Endothelial cell (in vitro differentiated cells): ENCODE data around the gene CDKN1C. TPM values are rescaled to one million over a fixed set of nuclear protein-coding genes. Genes with fewer than 3 reads are reported as not detected.

Experiments
- DNase-seq: peaks from one replicate; pipeline ENCODE4 v3.0.0; 2021; ENCODE audit warnings: low spot score
- H3K27ac Mint-ChIP-seq: one replicate; pipeline ENCODE4 v1.8.0; 2021; ENCODE audit warnings: mixed read lengths, inconsistent platforms; ENCODE audit not compliant: unreplicated experiment
- H3K27me3 Mint-ChIP-seq: one replicate; pipeline ENCODE4 v1.8.0; 2021; ENCODE audit warnings: mild to moderate bottlenecking, moderate library complexity, mixed read lengths, inconsistent platforms; ENCODE audit not compliant: unreplicated experiment
- H3K36me3 Mint-ChIP-seq: one replicate; pipeline ENCODE4 v1.8.0; 2021; ENCODE audit warnings: mild to moderate bottlenecking, low read depth, mixed read lengths, inconsistent platforms; ENCODE audit not compliant: unreplicated experiment
- H3K4me1 Mint-ChIP-seq: one replicate; pipeline ENCODE4 v1.8.0; 2021; ENCODE audit warnings: mild to moderate bottlenecking, mixed read lengths, inconsistent platforms; ENCODE audit not compliant: unreplicated experiment
- H3K4me3 Mint-ChIP-seq: one replicate; pipeline ENCODE4 v1.8.0; 2021; ENCODE audit warnings: mild to moderate bottlenecking, mixed read lengths, inconsistent platforms; ENCODE audit not compliant: unreplicated experiment
- H3K9me3 Mint-ChIP-seq: one replicate; pipeline ENCODE4 v1.8.0; 2021; ENCODE audit warnings: mixed read lengths, inconsistent platforms; ENCODE audit not compliant: unreplicated experiment
- CTCF ChIP-seq: fragments of 200-600 bp; sonication (generic); IDR thresholded peaks from one replicate; pipeline ENCODE4 v1.5.0; 2021; ENCODE audit warnings: antibody characterized with exemption; ENCODE audit not compliant: unreplicated experiment
- total RNA-seq: library from RNA; stranded (reverse); fragmentation: NEBNext Ultra II Directional; extraction: Animal tissue kit (Norgen Biotek cat#: 25700); gene quantifications from one replicate; pipeline ENCODE4 v1.2.1, GENCODE V29; 2021; ENCODE audit not compliant: unreplicated experiment

CDKN1C gene
- total RNA-seq, 1 donor from 2014 or later = 25.3 TPM

GRCh38 chr11:2846056-2846455 lies 39.5 kb downstream of the CDKN1C start:
- no peak overlapping the region for H3K4me3 Mint-ChIP-seq
- no peaks in the 10 kb centered on the region for H3K9me3 Mint-ChIP-seq
- H3K36me3 Mint-ChIP-seq = peaks cover 4% of the 10 kb centered on the region
- peaks cover 11% of the 10 kb centered on the region for H3K27me3 Mint-ChIP-seq
- no peak for TF ChIP-seq CTCF
- no peak for DNase-seq
- H3K4me1 Mint-ChIP-seq = no peaks in the 10 kb centered on the region
- no peak overlapping the region for H3K27ac Mint-ChIP-seq

GRCh38 chr11:2844996-2845395 lies 40.6 kb downstream of the CDKN1C start:
- peaks cover 11% of the 10 kb centered on the region for H3K27me3 Mint-ChIP-seq
- H3K27ac Mint-ChIP-seq = no peak overlapping the region
- no peaks in the 10 kb centered on the region for H3K9me3 Mint-ChIP-seq
- H3K36me3 Mint-ChIP-seq = peaks cover 4% of the 10 kb centered on the region
- H3K4me3 Mint-ChIP-seq = no peak overlapping the region
- DNase-seq = no peak
- TF ChIP-seq CTCF = no peak
- peaks cover 3% of the 10 kb centered on the region for H3K4me1 Mint-ChIP-seq

GRCh38 chr11:2844116-2844842 lies 41.3 kb downstream of the CDKN1C start:
- H3K4me1 Mint-ChIP-seq = peaks cover 10% of the 10 kb centered on the region
- H3K9me3 Mint-ChIP-seq = no peaks in the 10 kb centered on the region
- no peak for TF ChIP-seq CTCF
- peaks cover 8% of the 10 kb centered on the region for H3K27me3 Mint-ChIP-seq
- no peak for DNase-seq
- H3K36me3 Mint-ChIP-seq = peaks cover 4% of the 10 kb centered on the region
- no peak overlapping the region for H3K27ac Mint-ChIP-seq
- no peak overlapping the region for H3K4me3 Mint-ChIP-seq

GRCh38 chr11:2843551-2843950 lies 42.0 kb downstream of the CDKN1C start:
- TF ChIP-seq CTCF = no peak
- no peaks in the 10 kb centered on the region for H3K9me3 Mint-ChIP-seq
- no peaks in the 10 kb centered on the region for H3K36me3 Mint-ChIP-seq
- peaks cover 12% of the 10 kb centered on the region for H3K4me1 Mint-ChIP-seq
- peaks cover 8% of the 10 kb centered on the region for H3K27me3 Mint-ChIP-seq
- no peak overlapping the region for H3K4me3 Mint-ChIP-seq
- H3K27ac Mint-ChIP-seq = no peak overlapping the region
- DNase-seq = no peak

GRCh38 chr11:2842876-2843275 lies 42.7 kb downstream of the CDKN1C start:
- H3K36me3 Mint-ChIP-seq = no peaks in the 10 kb centered on the region
- peaks cover 12% of the 10 kb centered on the region for H3K4me1 Mint-ChIP-seq
- DNase-seq = no peak
- H3K4me3 Mint-ChIP-seq = no peak overlapping the region
- H3K9me3 Mint-ChIP-seq = no peaks in the 10 kb centered on the region
- H3K27me3 Mint-ChIP-seq = peaks cover 10% of the 10 kb centered on the region
- TF ChIP-seq CTCF = no peak
- H3K27ac Mint-ChIP-seq = no peak overlapping the region
